Neural cell (in vitro differentiated cells): ENCODE measurements around the gene NELFA. TPM values are rescaled to one million over a fixed set of nuclear protein-coding genes. Genes with fewer than 3 reads are reported as not detected.

Experiments used
- H2AFZ ChIP-seq: fragments of 200-600, 300-800 bp; sonication (generic), shearing (Covaris generic); 2 replicates; pipeline ENCODE4 v1.6.0; 2014; ENCODE audit warnings: low read depth, mild to moderate bottlenecking, antibody characterized with exemption, low read length, moderate library complexity
- H3F3A ChIP-seq: fragments of 200-600 bp; shearing (Covaris generic); 2 replicates; pipeline ENCODE4 v1.6.1; 2016; ENCODE audit warnings: mild to moderate bottlenecking, moderate library complexity, mixed read lengths, antibody characterized with exemption, low read length; ENCODE audit not compliant: insufficient read depth, poor library complexity, severe bottlenecking
- H3K27ac ChIP-seq: fragments of 200-600, 300-800 bp; sonication (generic), shearing (Covaris generic); 2 replicates; pipeline ENCODE4 v1.5.1; 2014; ENCODE audit warnings: mild to moderate bottlenecking, low read length, moderate library complexity
- H3K27me3 ChIP-seq: fragments of 300-800, 200-600 bp; sonication (generic), shearing (Covaris generic); 2 replicates; pipeline ENCODE4 v1.6.0; 2014; ENCODE audit warnings: mild to moderate bottlenecking, low read depth, low read length, moderate library complexity; ENCODE audit not compliant: insufficient read depth
- H3K36me3 ChIP-seq: fragments of 300-800, 200-600 bp; sonication (generic), shearing (Covaris generic); 2 replicates; pipeline ENCODE4 v1.5.1; 2014; ENCODE audit warnings: mild to moderate bottlenecking, antibody characterized with exemption, low read length, moderate library complexity; ENCODE audit not compliant: insufficient read depth
- H3K4me2 ChIP-seq: fragments of 300-800, 200-600 bp; sonication (generic), shearing (Covaris generic); 2 replicates; pipeline ENCODE4 v1.6.0; 2014; ENCODE audit warnings: mild to moderate bottlenecking, low read length
- H3K4me3 ChIP-seq: fragments of 300-800, 200-600 bp; sonication (generic), shearing (Covaris generic); 2 replicates; pipeline ENCODE4 v1.5.1; 2014; ENCODE audit warnings: mild to moderate bottlenecking, low read length, moderate library complexity
- H3K79me2 ChIP-seq: fragments of 200-600 bp; shearing (Covaris generic); replicated peaks from 2 replicates; pipeline ENCODE4 v1.6.0; 2014; ENCODE audit warnings: mild to moderate bottlenecking, low read length, moderate library complexity; ENCODE audit not compliant: insufficient read depth
- H3K9ac ChIP-seq: fragments of 300-800, 200-600 bp; sonication (generic), shearing (Covaris generic); 2 replicates; pipeline ENCODE4 v1.6.1; 2016; ENCODE audit warnings: mild to moderate bottlenecking, low read length, mixed read lengths
- H3K9me2 ChIP-seq: fragments of 200-600 bp; shearing (Covaris generic); 2 replicates; pipeline ENCODE4 v1.6.1; 2016; ENCODE audit warnings: mild to moderate bottlenecking, low read length, mixed read lengths; ENCODE audit not compliant: insufficient read depth
- H3K9me3 ChIP-seq: fragments of 200-600, 300-800 bp; sonication (generic), shearing (Covaris generic); 2 replicates; pipeline ENCODE4 v1.6.1; 2016; ENCODE audit warnings: mild to moderate bottlenecking, mixed run types, low read length, moderate library complexity, mixed read lengths
- H4K20me1 ChIP-seq: fragments of 200-600 bp; shearing (Covaris generic); 2 replicates; pipeline ENCODE4 v1.6.1; 2016; ENCODE audit warnings: mild to moderate bottlenecking, mixed run types; ENCODE audit not compliant: insufficient read depth
- EP300 ChIP-seq: fragments of 450-650 bp; conservative IDR thresholded peaks from 2 replicates; pipeline ENCODE4 v1.6.1; 2014; ENCODE audit warnings: antibody characterized with exemption, mild to moderate bottlenecking, moderate library complexity; ENCODE audit not compliant: poor library complexity, severe bottlenecking
- EZH2 ChIP-seq: fragments of 200-600, 300-800 bp; shearing (Covaris generic), sonication (generic); IDR thresholded peaks from 2 replicates; pipeline ENCODE4 v1.6.1; 2014; ENCODE audit warnings: antibody characterized with exemption, low read length, borderline replicate concordance, mild to moderate bottlenecking; ENCODE audit not compliant: insufficient read depth, poor library complexity, severe bottlenecking
- MXI1 ChIP-seq: fragments of 450-650 bp; conservative IDR thresholded peaks from 2 replicates; pipeline ENCODE4 v1.6.1; 2014; ENCODE audit warnings: antibody characterized with exemption, mild to moderate bottlenecking; ENCODE audit not compliant: poor library complexity, severe bottlenecking
- POLR2AphosphoS5 ChIP-seq: IDR thresholded peaks from 2 replicates; pipeline ENCODE4 v1.6.1; 2012
- RAD21 ChIP-seq: fragments of 450-650 bp; conservative IDR thresholded peaks from 2 replicates; pipeline ENCODE4 v1.6.1; 2014; ENCODE audit warnings: antibody characterized with exemption, mild to moderate bottlenecking, moderate library complexity
- SMC3 ChIP-seq: fragments of 450-650 bp; conservative IDR thresholded peaks from 2 replicates; pipeline ENCODE4 v1.6.1; 2014; ENCODE audit warnings: antibody characterized with exemption, mild to moderate bottlenecking, moderate library complexity; ENCODE audit not compliant: poor library complexity
- TAF1 ChIP-seq: IDR thresholded peaks from 2 replicates; pipeline ENCODE4 v1.6.1; 2012; ENCODE audit warnings: low read depth
- polyA plus RNA-seq: library from polyadenylated mRNA; depleted of rRNA; stranded (reverse); fragments of >200 nt; gene quantifications from 2 replicates; pipeline ENCODE4 v1.2.3, GENCODE V29; 2014
- TF ChIP-seq, protein P1 (sequence below): IDR thresholded peaks from 2 replicates; pipeline ENCODE4 v1.6.1; 2012; ENCODE audit warnings: borderline replicate concordance
- TF ChIP-seq, protein P2 (sequence below): fragments of 450-650 bp; IDR thresholded peaks from 2 replicates; pipeline ENCODE4 v1.5.1; 2014; ENCODE audit warnings: antibody characterized with exemption, mild to moderate bottlenecking, moderate library complexity; ENCODE audit not compliant: poor library complexity, severe bottlenecking

NELFA gene
- polyA plus RNA-seq, 1 donor from 2014 or later = 40.5 TPM

DNA sequence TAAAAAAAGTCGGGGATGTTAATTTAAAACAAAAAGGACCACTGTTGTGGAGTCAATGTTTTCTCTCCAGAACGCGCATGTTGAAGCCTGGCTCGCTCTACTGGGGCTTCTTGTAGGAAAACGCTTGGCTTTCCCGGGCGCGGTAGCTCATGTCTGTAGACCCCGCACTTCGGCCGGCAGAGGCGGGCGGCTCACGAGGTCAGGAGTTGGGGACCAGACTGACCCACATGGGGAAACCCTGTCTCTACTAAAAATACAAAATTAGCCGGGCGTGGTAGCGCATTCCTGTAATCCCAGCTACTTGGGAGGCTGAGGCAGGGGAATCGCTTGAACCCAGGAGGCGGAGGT, 15.6 kb downstream of the NELFA start:
- Histone ChIP-seq H3K79me2 (peaks cover 40% of the 10 kb centered on the region), H3K36me3 (no peaks in the 10 kb centered on the region)

DNA sequence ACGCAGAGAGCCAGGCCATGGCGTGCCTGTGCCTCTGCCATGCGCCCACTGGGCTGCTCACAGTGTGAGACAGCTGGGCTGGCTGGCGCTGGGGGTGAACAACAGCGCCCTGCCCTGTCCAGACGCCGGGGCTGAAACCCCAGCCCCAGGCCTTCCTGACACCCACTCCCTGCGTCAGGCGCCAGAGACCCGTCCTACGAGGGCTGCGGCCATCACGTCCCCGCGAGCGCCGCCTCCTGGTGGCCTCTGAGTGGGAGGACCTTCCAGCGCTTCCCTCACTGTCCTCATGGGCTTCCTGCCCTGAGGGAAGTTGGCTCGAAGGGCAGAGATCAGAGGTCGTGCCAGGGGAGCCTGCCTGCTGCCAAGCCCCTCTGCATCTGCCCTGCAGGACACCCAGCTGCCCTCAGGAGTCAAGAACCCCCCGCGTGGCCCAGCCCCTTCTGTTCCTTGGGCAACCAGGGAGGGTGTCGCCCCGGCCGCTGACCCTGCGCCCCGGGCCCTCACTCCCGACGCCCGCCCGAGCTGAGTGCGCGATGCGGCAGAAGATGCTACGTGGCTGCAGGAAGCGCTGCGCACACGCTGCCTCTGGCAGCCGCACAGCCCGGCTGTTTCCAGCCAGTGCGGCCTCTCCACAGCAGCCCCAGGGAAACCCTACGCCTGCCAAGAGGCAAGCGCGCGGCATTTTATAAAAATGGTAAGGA, 16.2 kb downstream of the NELFA start:
- H3K9me3 ChIP-seq = no peaks in the 10 kb centered on the region
- peaks cover 36% of the 10 kb centered on the region for H3K79me2 ChIP-seq
- H3K4me3 ChIP-seq = no peak overlapping the region
- H3K9me2 ChIP-seq = no peaks in the 10 kb centered on the region
- H3K4me2 ChIP-seq = no peak overlapping the region
- no peaks in the 10 kb centered on the region for H3K36me3 ChIP-seq
- H4K20me1 ChIP-seq = no peaks in the 10 kb centered on the region
- no peak overlapping the region for H2AFZ ChIP-seq
- no peak overlapping the region for H3K27ac ChIP-seq
- TF ChIP-seq POLR2AphosphoS5 (no peak), EP300 (no peak), EZH2 (no peak), MXI1 (no peak)
- TF ChIP-seq, protein P1, sequence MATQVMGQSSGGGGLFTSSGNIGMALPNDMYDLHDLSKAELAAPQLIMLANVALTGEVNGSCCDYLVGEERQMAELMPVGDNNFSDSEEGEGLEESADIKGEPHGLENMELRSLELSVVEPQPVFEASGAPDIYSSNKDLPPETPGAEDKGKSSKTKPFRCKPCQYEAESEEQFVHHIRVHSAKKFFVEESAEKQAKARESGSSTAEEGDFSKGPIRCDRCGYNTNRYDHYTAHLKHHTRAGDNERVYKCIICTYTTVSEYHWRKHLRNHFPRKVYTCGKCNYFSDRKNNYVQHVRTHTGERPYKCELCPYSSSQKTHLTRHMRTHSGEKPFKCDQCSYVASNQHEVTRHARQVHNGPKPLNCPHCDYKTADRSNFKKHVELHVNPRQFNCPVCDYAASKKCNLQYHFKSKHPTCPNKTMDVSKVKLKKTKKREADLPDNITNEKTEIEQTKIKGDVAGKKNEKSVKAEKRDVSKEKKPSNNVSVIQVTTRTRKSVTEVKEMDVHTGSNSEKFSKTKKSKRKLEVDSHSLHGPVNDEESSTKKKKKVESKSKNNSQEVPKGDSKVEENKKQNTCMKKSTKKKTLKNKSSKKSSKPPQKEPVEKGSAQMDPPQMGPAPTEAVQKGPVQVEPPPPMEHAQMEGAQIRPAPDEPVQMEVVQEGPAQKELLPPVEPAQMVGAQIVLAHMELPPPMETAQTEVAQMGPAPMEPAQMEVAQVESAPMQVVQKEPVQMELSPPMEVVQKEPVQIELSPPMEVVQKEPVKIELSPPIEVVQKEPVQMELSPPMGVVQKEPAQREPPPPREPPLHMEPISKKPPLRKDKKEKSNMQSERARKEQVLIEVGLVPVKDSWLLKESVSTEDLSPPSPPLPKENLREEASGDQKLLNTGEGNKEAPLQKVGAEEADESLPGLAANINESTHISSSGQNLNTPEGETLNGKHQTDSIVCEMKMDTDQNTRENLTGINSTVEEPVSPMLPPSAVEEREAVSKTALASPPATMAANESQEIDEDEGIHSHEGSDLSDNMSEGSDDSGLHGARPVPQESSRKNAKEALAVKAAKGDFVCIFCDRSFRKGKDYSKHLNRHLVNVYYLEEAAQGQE = no peak
- TF ChIP-seq, protein P2, sequence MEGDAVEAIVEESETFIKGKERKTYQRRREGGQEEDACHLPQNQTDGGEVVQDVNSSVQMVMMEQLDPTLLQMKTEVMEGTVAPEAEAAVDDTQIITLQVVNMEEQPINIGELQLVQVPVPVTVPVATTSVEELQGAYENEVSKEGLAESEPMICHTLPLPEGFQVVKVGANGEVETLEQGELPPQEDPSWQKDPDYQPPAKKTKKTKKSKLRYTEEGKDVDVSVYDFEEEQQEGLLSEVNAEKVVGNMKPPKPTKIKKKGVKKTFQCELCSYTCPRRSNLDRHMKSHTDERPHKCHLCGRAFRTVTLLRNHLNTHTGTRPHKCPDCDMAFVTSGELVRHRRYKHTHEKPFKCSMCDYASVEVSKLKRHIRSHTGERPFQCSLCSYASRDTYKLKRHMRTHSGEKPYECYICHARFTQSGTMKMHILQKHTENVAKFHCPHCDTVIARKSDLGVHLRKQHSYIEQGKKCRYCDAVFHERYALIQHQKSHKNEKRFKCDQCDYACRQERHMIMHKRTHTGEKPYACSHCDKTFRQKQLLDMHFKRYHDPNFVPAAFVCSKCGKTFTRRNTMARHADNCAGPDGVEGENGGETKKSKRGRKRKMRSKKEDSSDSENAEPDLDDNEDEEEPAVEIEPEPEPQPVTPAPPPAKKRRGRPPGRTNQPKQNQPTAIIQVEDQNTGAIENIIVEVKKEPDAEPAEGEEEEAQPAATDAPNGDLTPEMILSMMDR = no peak
- H3K9ac ChIP-seq = no peak overlapping the region
- H3F3A ChIP-seq = no peaks in the 10 kb centered on the region
- H3K27me3 ChIP-seq = no peaks in the 10 kb centered on the region

More for the DNA sequence above, 15.6 kb downstream of the NELFA start:
- Histone ChIP-seq H3K4me2 (no peak overlapping the region), H4K20me1 (no peaks in the 10 kb centered on the region), H3K4me3 (no peak overlapping the region), H3K9ac (no peak overlapping the region), H3K27me3 (no peaks in the 10 kb centered on the region), H3K9me2 (no peaks in the 10 kb centered on the region), H3F3A (no peaks in the 10 kb centered on the region), H3K9me3 (no peaks in the 10 kb centered on the region), H2AFZ (no peak overlapping the region), H3K27ac (no peak overlapping the region)
- TF ChIP-seq, protein P1 = no peak
- TF ChIP-seq POLR2AphosphoS5 (no peak), TAF1 (no peak), EZH2 (no peak), RAD21 (no peak), MXI1 (no peak), SMC3 (no peak), EP300 (no peak)
- TF ChIP-seq, protein P2 = no peak
